Liver (tissue), 2 donors: ENCODE results near the gene ZNRF3.

Experiments used
- CTCF ChIP-seq: fragments of 150-350 bp; IDR thresholded peaks from 2 replicates; pipeline ENCODE4 v1.5.1; 2017; ENCODE audit warnings: improper control_type of control experiment, low read depth, low read length; ENCODE audit not compliant: missing input control
- REST ChIP-seq: IDR thresholded peaks from 2 replicates; pipeline ENCODE4 v1.6.1; 2016; ENCODE audit warnings: antibody characterized with exemption, mild to moderate bottlenecking
- ZBTB33 ChIP-seq: IDR thresholded peaks from 2 replicates; pipeline ENCODE4 v1.6.1; 2016; ENCODE audit warnings: antibody characterized with exemption
- donor health status: healthy.

DNA sequence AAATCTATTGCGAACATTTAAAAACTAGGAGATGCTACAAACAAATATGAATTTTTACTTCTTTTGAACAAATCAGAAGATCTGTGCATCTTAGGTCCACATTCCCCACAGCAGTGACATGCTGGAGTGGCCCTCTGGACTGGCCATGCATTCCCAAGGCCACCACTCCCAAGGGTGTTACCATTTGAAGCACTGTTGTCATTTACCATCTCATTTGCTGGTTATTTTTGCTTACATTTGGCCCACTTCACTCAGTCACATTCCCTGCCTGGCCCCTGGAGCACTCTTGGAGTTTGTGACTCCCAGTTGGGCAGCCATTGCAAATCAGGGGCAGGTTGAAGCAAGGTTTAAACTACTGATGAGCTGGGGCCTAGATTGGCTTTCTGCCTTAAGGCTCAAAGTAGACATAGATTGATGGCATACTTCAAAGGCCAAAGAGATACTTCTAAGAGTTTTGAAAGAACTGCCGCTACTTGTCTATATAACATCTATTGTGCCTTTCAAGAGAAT is 8.5 kb upstream of the ZNRF3 start:
- TF ChIP-seq CTCF, result no peak
- no peak for TF ChIP-seq REST
- TF ChIP-seq ZBTB33, result no peak
